HepG2 (cell line): ENCODE data around the gene CAPZB. TPM values are rescaled to one million over a fixed set of nuclear protein-coding genes. Genes with fewer than 3 reads are reported as not detected.

Experiments used
- AKAP8 ChIP-seq: sonication (generic); formaldehyde crosslinking; IDR thresholded peaks from 2 replicates; pipeline ENCODE4 v1.5.1; 2020; ENCODE audit warnings: mild to moderate bottlenecking, missing genetic modification reagents
- GATAD2A ChIP-seq: IDR thresholded peaks from 2 replicates; pipeline ENCODE4 v1.6.1; 2016
- HNRNPUL1 ChIP-seq: fragments of 200-400 bp; formaldehyde crosslinking; IDR thresholded peaks from 2 replicates; pipeline ENCODE4 v1.6.1; 2017; ENCODE audit warnings: low read depth, mild to moderate bottlenecking, low read length, moderate library complexity
- MYNN ChIP-seq: sonication (generic); formaldehyde crosslinking; IDR thresholded peaks from 2 replicates; pipeline ENCODE4 v1.4.0; 2020; ENCODE audit warnings: mild to moderate bottlenecking, low read depth, missing genetic modification reagents
- NCOA2 ChIP-seq: sonication (generic); formaldehyde crosslinking; IDR thresholded peaks from 2 replicates; pipeline ENCODE4 v1.8.0; 2022; ENCODE audit warnings: inconsistent platforms
- NR3C1 ChIP-seq: sonication (generic); formaldehyde crosslinking; IDR thresholded peaks from 2 replicates; pipeline ENCODE4 v1.4.0; 2020; ENCODE audit warnings: missing genetic modification reagents
- PHF5A ChIP-seq: IDR thresholded peaks from one replicate; pipeline ENCODE4 v1.6.1; 2018; ENCODE audit warnings: low read depth, missing genetic modification reagents; ENCODE audit not compliant: unreplicated experiment
- RAD21 ChIP-seq: fragments of 450-650 bp; formaldehyde crosslinking; IDR thresholded peaks from 2 replicates; pipeline ENCODE4 v1.5.0; 2020; ENCODE audit warnings: mild to moderate bottlenecking
- YEATS4 ChIP-seq: sonication (generic); formaldehyde crosslinking; IDR thresholded peaks from 2 replicates; pipeline ENCODE4 v1.4.0; 2020; ENCODE audit warnings: missing genetic modification reagents, borderline replicate concordance
- ZFP36 ChIP-seq: fragments of 150-350 bp; IDR thresholded peaks from 2 replicates; pipeline ENCODE4 v1.6.1; 2018; ENCODE audit warnings: borderline replicate concordance, low read length, low read depth; ENCODE audit not compliant: partially characterized antibody
- ZKSCAN1 ChIP-seq: fragments of 150-350 bp; IDR thresholded peaks from 2 replicates; pipeline ENCODE4 v1.6.1; 2014; ENCODE audit warnings: low read length
- ZNF180 ChIP-seq: sonication (generic); formaldehyde crosslinking; IDR thresholded peaks from 2 replicates; pipeline ENCODE4 v1.4.0; 2020; ENCODE audit warnings: low read depth, missing genetic modification reagents, borderline replicate concordance
- ZNF513 ChIP-seq: sonication (generic); formaldehyde crosslinking; conservative IDR thresholded peaks from 2 replicates; pipeline ENCODE4 v1.5.0; 2020; ENCODE audit warnings: missing genetic modification reagents
- ZNF670 ChIP-seq: sonication (generic); formaldehyde crosslinking; IDR thresholded peaks from 2 replicates; pipeline ENCODE4 v1.8.0; 2022; ENCODE audit warnings: mild to moderate bottlenecking, missing genetic modification reagents, borderline replicate concordance
- ZNF674 ChIP-seq: sonication (generic); formaldehyde crosslinking; IDR thresholded peaks from 2 replicates; pipeline ENCODE4 v1.5.0; 2020; ENCODE audit warnings: low read depth, mild to moderate bottlenecking, missing genetic modification reagents
- ZSCAN29 ChIP-seq: sonication (generic); formaldehyde crosslinking; conservative IDR thresholded peaks from 2 replicates; pipeline ENCODE4 v1.4.0; 2020; ENCODE audit warnings: mild to moderate bottlenecking, missing genetic modification reagents
- polyA plus RNA-seq, 8 experiments: library from polyadenylated mRNA; depleted of rRNA in 3 of 8; stranded (reverse) in 7 of 8; unstranded in 1 of 8; fragments of >200 nt; fragmentation: Illumina TruSeq in 4 of 8; extraction: Trizol in 4 of 8; gene quantifications; 2 replicates each; pipeline versions ENCODE4 v1.2.1 to v1.2.3, GENCODE V29; 2011 to 2016; ENCODE audit warnings: low read depth in 4 of 8, missing spikeins in 1 of 8, mixed read lengths in 1 of 8; ENCODE audit not compliant: insufficient read depth in 1 of 8
- total RNA-seq, 5 experiments: library from RNA; depleted of rRNA; stranded (reverse); fragments of >200 nt; fragmentation: Illumina TruSeq; extraction: Trizol; gene quantifications; 2 replicates each; pipeline ENCODE4 v1.2.3, GENCODE V29; 2016; ENCODE audit warnings: low read depth in 1 of 5
- TF ChIP-seq, protein P1 (sequence below): sonication (generic); formaldehyde crosslinking; IDR thresholded peaks from 2 replicates; pipeline ENCODE4 v1.5.1; 2020; ENCODE audit warnings: mild to moderate bottlenecking, missing genetic modification reagents, borderline replicate concordance
- TF ChIP-seq, protein P2 (sequence below): sonication (generic); formaldehyde crosslinking; IDR thresholded peaks from 2 replicates; pipeline ENCODE4 v1.4.0; 2020; ENCODE audit warnings: low read depth, mild to moderate bottlenecking, missing genetic modification reagents
- TF ChIP-seq, protein P3 (sequence below): sonication (generic); formaldehyde crosslinking; IDR thresholded peaks from 2 replicates; pipeline ENCODE4 v1.9.0; 2021; ENCODE audit warnings: mild to moderate bottlenecking, missing genetic modification reagents

The CAPZB gene
- total and polyA plus RNA-seq, 2 of the 13 experiments (the other 11 are each of a cell fraction or from before 2014, with no cell fraction given) = 58.9 to 76.9 TPM

- TF ChIP-seq ZNF674 (CRISPR knock-in tag) = no peak
- TF ChIP-seq, protein P1, sequence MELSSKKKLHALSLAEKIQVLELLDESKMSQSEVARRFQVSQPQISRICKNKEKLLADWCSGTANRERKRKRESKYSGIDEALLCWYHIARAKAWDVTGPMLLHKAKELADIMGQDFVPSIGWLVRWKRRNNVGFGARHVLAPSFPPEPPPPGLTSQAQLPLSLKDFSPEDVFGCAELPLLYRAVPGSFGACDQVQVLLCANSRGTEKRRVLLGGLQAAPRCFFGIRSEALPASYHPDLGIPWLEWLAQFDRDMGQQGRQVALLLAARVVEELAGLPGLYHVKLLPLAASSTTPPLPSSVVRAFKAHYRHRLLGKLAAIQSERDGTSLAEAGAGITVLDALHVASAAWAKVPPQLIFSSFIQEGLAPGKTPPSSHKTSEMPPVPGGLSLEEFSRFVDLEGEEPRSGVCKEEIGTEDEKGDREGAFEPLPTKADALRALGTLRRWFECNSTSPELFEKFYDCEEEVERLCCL (CRISPR knock-in tag) = no peak
- no peak for TF ChIP-seq PHF5A (CRISPR knock-in tag)
- no peak for TF ChIP-seq ZKSCAN1
- TF ChIP-seq YEATS4 (CRISPR knock-in tag) = no peak
- TF ChIP-seq ZNF180 = no peak
- TF ChIP-seq, protein P2, sequence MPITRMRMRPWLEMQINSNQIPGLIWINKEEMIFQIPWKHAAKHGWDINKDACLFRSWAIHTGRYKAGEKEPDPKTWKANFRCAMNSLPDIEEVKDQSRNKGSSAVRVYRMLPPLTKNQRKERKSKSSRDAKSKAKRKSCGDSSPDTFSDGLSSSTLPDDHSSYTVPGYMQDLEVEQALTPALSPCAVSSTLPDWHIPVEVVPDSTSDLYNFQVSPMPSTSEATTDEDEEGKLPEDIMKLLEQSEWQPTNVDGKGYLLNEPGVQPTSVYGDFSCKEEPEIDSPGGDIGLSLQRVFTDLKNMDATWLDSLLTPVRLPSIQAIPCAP = no peak
- no peak for TF ChIP-seq HNRNPUL1
- peak; percentile 10; the same call in 1 of the 2 replicates for TF ChIP-seq NCOA2 (CRISPR knock-in tag)
- no peak for TF ChIP-seq ZNF513 (CRISPR knock-in tag)
- TF ChIP-seq, protein P3, sequence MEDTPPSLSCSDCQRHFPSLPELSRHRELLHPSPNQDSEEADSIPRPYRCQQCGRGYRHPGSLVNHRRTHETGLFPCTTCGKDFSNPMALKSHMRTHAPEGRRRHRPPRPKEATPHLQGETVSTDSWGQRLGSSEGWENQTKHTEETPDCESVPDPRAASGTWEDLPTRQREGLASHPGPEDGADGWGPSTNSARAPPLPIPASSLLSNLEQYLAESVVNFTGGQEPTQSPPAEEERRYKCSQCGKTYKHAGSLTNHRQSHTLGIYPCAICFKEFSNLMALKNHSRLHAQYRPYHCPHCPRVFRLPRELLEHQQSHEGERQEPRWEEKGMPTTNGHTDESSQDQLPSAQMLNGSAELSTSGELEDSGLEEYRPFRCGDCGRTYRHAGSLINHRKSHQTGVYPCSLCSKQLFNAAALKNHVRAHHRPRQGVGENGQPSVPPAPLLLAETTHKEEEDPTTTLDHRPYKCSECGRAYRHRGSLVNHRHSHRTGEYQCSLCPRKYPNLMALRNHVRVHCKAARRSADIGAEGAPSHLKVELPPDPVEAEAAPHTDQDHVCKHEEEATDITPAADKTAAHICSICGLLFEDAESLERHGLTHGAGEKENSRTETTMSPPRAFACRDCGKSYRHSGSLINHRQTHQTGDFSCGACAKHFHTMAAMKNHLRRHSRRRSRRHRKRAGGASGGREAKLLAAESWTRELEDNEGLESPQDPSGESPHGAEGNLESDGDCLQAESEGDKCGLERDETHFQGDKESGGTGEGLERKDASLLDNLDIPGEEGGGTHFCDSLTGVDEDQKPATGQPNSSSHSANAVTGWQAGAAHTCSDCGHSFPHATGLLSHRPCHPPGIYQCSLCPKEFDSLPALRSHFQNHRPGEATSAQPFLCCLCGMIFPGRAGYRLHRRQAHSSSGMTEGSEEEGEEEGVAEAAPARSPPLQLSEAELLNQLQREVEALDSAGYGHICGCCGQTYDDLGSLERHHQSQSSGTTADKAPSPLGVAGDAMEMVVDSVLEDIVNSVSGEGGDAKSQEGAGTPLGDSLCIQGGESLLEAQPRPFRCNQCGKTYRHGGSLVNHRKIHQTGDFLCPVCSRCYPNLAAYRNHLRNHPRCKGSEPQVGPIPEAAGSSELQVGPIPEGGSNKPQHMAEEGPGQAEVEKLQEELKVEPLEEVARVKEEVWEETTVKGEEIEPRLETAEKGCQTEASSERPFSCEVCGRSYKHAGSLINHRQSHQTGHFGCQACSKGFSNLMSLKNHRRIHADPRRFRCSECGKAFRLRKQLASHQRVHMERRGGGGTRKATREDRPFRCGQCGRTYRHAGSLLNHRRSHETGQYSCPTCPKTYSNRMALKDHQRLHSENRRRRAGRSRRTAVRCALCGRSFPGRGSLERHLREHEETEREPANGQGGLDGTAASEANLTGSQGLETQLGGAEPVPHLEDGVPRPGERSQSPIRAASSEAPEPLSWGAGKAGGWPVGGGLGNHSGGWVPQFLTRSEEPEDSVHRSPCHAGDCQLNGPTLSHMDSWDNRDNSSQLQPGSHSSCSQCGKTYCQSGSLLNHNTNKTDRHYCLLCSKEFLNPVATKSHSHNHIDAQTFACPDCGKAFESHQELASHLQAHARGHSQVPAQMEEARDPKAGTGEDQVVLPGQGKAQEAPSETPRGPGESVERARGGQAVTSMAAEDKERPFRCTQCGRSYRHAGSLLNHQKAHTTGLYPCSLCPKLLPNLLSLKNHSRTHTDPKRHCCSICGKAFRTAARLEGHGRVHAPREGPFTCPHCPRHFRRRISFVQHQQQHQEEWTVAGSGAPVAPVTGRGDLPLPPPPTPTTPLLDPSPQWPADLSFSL = no peak
- TF ChIP-seq MYNN = no peak
- no peak for TF ChIP-seq ZNF670 (CRISPR knock-in tag)
- TF ChIP-seq RAD21 (CRISPR knock-in tag) = peak; percentile 64
- peak; percentile 22; the same call in 1 of the 2 replicates for TF ChIP-seq GATAD2A (CRISPR knock-in tag)
- no peak for TF ChIP-seq NR3C1 (CRISPR knock-in tag)
- TF ChIP-seq ZFP36 = no peak
- no peak for TF ChIP-seq ZSCAN29
- TF ChIP-seq AKAP8 = no peak
These were observed 94.3 kb downstream of the CAPZB start (continued) for GRCh38 chr1:19390901-19391595.
